ENCODE data around the gene PLXDC1. TPM values are rescaled to one million over a fixed set of nuclear protein-coding genes. Genes with fewer than 3 reads are reported as not detected.

PLXDC1 gene
- total RNA-seq = 15.8 TPM
- long read RNA-seq, full-length matches to known transcripts = 7 of 19 reads
- long read RNA-seq, partial matches to known transcripts = 2 of 19 reads
- long read RNA-seq, other reads (novel, unspliced or antisense) = 10 of 19 reads

DNA sequence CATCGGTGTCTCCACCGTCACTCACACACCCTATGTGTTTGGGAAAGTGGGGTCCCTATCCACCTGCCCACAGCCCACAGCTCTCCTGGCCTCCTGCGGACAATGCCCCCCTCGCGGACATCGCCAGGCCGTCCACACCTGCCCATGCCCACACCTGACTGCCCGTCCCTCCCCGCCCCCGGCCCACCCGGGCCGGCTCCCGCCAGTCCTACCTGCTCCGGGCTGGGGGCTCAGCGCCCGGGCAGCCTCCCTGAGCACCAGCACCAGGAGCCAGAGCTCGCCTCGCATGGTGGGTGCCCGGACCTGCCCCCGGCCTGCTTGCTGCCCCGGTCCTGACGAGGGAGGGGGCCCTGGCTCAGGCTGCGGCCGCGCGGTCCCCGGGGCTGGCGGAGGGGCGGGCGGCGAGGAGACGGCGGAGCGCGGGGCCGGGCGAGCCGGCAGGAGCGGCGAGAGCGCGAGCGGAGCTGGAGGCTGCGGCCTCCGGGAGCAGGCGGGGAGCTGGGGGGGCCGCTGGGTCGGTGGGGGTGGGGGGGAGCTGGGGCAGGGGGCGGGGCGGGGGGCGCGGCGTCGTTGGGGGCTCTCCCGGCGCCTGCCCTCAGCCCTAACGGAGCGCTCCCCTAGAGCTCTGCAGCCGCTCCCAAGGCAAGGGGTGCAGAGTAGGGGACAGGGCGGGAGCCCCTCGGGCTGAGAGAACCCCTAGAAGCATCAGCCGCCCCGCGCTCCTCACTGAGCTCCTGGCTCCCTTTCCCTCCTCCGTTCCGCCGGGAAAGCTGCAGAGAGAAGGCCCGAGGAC, at the start of gene PLXDC1:
TSS of gene PLXDC1 (minus strand) at position 488 of the 793 bp plus-strand sequence. CDS start at position 288, 200 bp downstream.
- intact Hi-C loops (cut with micrococcal nuclease) = loop anchor here (5.0 kb wide), 1 partner anchor 169 kb away; no protein-coding TSS in a partner anchor
- ATAC-seq (no peak), DNase-seq (peak; percentile 47)

- no peak for DNase-seq
- intact Hi-C loops (cut with micrococcal nuclease) = no loop called here
- no peak for ATAC-seq
These were observed 49.6 kb upstream of the PLXDC1 start for GRCh38 chr17:39200957-39201510.

DNA sequence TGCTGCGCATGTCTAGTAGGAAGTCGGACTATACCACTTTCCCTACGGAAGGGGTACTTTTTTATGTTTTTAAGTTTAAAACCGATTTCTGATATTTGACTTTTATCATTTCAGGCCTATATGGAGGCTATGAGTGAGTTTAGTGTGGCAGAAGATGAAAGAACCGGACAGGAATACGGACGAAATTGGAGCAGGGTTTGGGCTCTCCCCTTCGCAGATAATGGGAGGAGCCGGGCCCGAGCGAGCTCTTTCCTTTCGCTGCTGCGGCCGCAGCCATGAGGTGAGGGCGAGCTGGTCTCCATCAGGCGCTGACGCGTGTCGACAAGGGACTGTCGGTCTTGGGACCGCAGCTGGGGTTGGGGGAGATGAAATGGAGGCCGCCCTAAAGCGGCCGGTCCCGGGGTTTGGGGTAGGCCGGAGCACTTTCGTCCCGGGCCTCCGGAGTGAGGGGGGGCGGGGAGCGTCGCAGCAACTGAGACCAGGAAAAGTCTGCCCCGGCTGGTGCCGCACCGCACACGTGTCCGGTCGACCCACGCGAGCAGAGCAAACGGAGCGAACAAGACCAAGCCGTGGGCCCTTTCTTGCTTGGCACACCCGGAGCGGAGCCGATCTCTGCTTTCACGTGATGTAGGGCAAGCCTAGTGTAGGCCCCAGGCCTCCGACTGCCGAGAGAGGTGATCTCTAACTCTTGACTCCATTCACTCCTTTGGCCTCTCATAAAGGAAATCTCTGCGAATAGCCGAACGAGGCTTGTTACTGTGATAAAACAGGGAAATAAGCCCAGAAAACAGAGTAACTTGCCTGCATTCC, 48.8 kb upstream of the PLXDC1 start, which contains the start of gene RPL19:
TSS of gene RPL19 (plus strand) at position 214 of the 810 bp plus-strand sequence. CDS start at position 276, 62 bp downstream.
- peak; percentile 75 for ATAC-seq

DNA sequence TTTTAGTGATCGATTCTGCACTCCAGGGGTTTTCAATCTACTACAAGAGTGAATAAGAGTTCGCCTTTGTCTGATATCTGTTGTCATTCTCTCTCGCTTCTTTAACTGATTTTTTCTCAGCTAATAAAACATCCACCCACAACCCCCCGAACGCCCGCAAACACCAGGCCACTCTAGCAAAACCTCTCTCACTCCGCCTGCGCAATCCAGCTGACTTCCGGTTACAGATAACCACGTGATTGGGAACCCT, 48.3 kb upstream of the PLXDC1 start:
- ATAC-seq (peak; percentile 82), DNase-seq (peak; percentile 88)
- intact Hi-C loops (cut with micrococcal nuclease) = no loop called here

More for the DNA sequence above, 48.8 kb upstream of the PLXDC1 start, which contains the start of gene RPL19:
- peak; percentile 86 for DNase-seq
- intact Hi-C loops (cut with micrococcal nuclease) = no loop called here

- DNase-seq = no peak
- ATAC-seq = no peak
- intact Hi-C loops (cut with micrococcal nuclease) = no loop called here
These were observed 46.7 kb upstream of the PLXDC1 start for GRCh38 chr17:39198186-39198566.

DNA sequence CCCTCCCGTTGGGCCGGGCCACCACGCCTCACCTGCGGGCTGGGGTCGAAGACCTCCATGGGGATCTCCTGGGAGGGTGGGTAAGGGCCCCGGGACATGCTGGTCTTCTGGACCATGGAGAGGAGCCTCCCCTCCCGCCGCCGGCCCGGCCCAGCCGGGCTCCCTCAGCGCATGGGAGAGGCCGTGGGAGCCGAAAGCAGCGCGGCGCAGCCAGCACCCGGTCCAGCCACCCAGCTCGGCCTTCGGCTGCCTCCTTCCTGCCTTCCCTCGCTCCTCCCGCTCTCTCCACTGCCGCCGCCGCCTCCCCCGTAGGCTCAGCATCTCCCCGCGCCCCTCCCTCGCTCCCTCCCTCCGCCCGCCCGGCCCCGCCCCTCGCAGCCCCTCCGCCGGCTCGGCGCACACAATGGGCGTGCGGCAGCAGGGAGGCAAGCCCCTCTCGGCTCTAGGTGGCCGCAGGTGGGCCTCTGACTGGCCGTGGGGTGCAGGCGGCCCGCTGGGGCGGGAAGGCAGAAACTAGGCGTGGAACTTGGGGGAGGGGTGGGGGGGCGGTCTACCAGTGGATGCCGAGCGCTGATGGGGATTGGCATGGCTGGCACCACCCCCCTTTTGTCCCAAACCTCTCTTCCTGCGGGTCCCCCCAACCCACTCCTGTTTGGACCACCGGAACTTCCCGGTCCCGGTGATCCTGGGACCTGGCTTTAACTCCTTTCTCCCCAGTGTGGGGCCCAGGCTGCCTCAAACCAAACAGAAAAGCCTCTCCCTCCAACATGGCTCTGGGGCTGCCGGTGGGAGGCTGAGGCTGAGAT, 46.1 kb upstream of the PLXDC1 start, which contains the start of gene CACNB1:
TSS of gene CACNB1 (minus strand) at position 290 of the 806 bp plus-strand sequence. CDS start at position 116, 174 bp downstream.
- ATAC-seq (peak; percentile 75), DNase-seq (peak; percentile 87)
- intact Hi-C loops (cut with micrococcal nuclease) = no loop called here

DNA sequence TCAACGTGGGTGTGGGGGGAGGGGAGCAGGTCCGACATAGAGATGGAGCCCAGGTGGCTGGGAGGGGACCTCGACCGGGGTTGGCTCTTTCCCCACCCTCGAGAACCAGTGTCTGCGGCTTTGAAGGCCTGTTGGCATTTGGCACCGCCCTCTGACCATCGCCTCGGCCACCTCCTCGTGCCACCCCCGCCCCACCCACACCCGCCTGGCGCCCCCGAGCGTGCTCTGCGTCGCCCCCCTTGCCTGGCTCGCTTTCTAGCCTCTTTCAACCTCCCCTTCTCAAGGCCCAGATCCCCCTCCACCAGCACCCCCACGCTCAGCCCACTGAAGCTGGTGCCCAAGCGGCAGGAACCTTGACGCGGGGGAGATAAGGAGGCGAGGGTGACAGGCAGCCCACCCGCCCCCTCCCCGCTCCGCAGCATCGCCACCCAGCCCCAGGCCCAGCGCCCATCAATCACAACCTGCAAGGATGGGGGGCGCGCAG, 45.4 kb upstream of the PLXDC1 start:
- ATAC-seq = no peak
- no peak for DNase-seq
- intact Hi-C loops (cut with micrococcal nuclease) = no loop called here

- intact Hi-C loops (cut with micrococcal nuclease) = no loop called here
- ATAC-seq = no peak
- DNase-seq = no peak
These were observed 44.9 kb upstream of the PLXDC1 start for GRCh38 chr17:39196241-39196807.

- DNase-seq (no peak), ATAC-seq (no peak)
- intact Hi-C loops (cut with micrococcal nuclease) = no loop called here
These were observed 44.2 kb upstream of the PLXDC1 start for GRCh38 chr17:39195568-39196160.

DNA sequence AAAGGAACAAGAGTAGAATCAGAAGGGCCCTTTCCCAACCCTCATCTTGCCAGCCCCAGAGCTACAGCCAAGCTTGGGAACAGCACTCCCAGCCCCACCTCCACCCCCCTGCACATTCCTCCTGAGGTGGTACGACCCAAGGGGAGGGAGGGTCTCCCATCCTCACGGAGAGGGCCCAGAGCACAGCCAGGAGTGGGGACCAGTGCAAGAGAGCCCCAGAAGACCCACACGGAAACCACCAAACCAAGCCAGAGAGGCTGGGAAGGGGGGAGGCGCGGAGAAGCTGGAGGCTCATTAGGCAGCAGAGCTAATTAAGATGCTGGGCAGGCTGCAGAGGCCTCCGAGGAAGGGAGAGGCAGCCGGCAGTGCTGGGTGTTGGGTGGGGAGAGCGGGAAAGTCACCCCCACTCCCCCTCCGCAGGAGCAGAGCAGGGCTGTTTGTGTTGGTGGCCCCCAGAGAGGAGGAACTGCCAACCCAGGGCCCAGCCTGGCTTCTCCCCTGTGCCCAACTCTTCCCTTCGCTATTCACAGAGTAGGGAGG, 43.6 kb upstream of the PLXDC1 start:
- DNase-seq (no peak), ATAC-seq (no peak)
- intact Hi-C loops (cut with micrococcal nuclease) = no loop called here

DNA sequence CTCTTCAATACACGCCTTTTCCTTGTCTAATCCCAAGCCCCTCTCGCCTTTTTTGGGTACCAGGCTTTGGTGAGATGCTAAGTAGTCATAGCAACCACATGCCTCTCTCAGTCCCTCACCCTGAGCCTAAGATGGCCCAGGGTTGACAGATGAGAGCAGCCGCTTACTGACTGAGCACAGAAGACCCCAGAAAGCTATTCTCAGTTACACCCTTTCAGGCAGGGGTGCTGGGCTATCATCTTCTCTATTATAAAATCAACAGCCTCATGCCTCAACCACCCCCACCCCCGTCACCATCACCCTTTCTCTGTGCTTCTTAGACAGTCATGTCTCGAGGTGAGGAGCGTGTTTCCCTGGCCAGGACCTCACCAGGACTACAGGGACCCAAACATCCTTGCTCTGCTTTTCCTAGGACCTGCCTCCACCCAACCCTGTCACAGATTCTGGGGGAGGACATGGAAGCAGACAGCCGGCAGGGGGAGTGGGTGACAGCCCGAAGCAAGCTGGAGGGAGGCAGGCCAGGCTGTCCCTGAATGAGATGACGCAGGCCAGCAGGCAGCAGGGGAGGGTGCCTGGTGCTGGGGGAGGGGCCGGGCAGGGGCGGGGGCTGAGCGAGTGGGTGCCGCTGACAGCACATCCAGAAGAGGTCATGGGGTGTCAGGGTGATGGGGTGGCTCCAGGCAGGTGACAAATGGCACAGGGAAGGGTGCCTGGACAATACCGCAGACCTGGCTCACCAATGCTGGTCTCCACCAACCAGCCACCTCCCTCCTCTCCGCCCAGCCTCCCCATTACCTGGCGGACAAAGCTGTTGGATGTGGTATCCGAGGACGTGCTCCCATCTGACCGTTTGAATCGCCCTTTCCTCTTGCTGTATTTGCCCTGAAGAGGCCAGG, 42.9 kb upstream of the PLXDC1 start:
- intact Hi-C loops (cut with micrococcal nuclease) = no loop called here
- ATAC-seq (peak; percentile 53), DNase-seq (peak; percentile 78)

- ATAC-seq (no peak), DNase-seq (no peak)
- intact Hi-C loops (cut with micrococcal nuclease) = no loop called here
These were observed 41.9 kb upstream of the PLXDC1 start for GRCh38 chr17:39193346-39193745.

- ATAC-seq (no peak), DNase-seq (no peak)
- intact Hi-C loops (cut with micrococcal nuclease) = no loop called here
These were observed 41.5 kb upstream of the PLXDC1 start for GRCh38 chr17:39192901-39193300.

DNA sequence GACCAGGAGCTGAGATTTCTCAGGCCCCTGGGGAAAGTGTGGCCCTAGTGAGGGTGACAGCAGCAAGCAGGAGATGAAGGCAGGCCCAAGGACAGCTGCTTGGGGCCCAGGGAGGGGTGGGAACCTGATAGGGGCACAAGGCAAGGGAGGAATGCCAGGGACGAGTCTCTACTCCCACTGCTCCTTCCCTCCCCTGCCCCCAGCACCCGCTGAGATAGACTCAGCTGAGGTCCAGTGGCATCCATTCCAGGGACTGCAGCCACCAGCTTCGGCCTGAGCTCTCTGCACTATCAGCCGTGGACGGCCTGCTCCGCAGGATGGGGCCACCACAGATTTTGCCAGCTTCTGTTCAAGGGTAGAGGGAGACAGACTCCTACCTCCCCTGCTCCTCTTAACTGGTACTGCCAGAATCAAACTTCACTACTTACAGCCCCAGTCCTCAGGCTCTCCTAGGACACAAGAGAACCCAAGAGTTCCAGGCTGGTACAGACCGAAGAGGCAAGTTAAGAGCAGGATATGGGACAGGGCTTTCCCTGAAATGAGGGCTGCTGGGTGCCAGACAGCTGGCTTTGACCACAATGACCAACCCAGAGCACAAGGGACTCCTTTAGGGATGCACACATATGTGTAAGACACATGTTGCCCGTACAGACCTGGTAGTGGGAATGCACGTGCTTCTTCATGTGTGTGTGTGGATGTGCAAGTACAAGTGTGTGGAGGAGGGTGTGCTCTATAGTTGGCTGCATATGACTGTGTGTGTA, 40.5 kb upstream of the PLXDC1 start:
- DNase-seq (no peak), ATAC-seq (no peak)
- intact Hi-C loops (cut with micrococcal nuclease) = no loop called here

GRCh38 chr17:39187152-39187830, 35.9 kb upstream of the PLXDC1 start:
- intact Hi-C loops (cut with micrococcal nuclease) = no loop called here
- ATAC-seq (no peak), DNase-seq (no peak)

Data from left ventricle myocardium superior (tissue), 1 donor.